Lower leg skin (tissue), 4 donors: ENCODE results near the gene PIP4P1. TPM values are rescaled to one million over a fixed set of nuclear protein-coding genes. Genes with fewer than 3 reads are reported as not detected.

Experiments
- DNase-seq, 2 donors: peaks; one replicate each; pipeline ENCODE4 v3.0.0-alpha.2; 2019; ENCODE audit warnings: low spot score in 2 of 2
- H3K4me3 ChIP-seq: fragments of 200-600 bp; sonication (generic); 2 replicates; pipeline ENCODE4 v1.5.1; 2017; ENCODE audit warnings: mild to moderate bottlenecking, low read depth; ENCODE audit not compliant: poor library complexity, severe bottlenecking
- POLR2A ChIP-seq, 2 donors: fragments of 450-650 bp; IDR thresholded peaks; one replicate each; pipeline ENCODE4 v1.6.1; 2016 to 2017; ENCODE audit warnings: antibody characterized with exemption in 2 of 2, mild to moderate bottlenecking in 1 of 2, moderate library complexity in 1 of 2
- WGBS, 2 donors: methylation state at CpG; one replicate each; pipeline ENCODE4 v1.1.5; 2018; 5-methylcytosine and 5-hydroxymethylcytosine counted together
- intact Hi-C: fragments of 100-400 bp; cut with DNase I; formaldehyde crosslinking; loops from one replicate; pipeline ENCODE4 v1.15.0; 2023; ENCODE audit warnings: low total_unique reads
- total RNA-seq, 4 donors: library from RNA; depleted of rRNA; stranded (reverse); fragments of >200 nt; gene quantifications; one replicate each; pipeline ENCODE4 v1.1.0, GENCODE V29; 2016
- TF ChIP-seq, protein P1 (sequence below), 3 donors: fragments of 450-650 bp; IDR thresholded peaks; one replicate each; pipeline ENCODE4 v1.5.1; 2016; ENCODE audit warnings: antibody characterized with exemption in 3 of 3, mild to moderate bottlenecking in 3 of 3, moderate library complexity in 2 of 3

PIP4P1 gene
- total RNA-seq, 4 donors from 2014 or later: 26.0 to 34.6 (median 27.6) TPM

- TF ChIP-seq, protein P1, sequence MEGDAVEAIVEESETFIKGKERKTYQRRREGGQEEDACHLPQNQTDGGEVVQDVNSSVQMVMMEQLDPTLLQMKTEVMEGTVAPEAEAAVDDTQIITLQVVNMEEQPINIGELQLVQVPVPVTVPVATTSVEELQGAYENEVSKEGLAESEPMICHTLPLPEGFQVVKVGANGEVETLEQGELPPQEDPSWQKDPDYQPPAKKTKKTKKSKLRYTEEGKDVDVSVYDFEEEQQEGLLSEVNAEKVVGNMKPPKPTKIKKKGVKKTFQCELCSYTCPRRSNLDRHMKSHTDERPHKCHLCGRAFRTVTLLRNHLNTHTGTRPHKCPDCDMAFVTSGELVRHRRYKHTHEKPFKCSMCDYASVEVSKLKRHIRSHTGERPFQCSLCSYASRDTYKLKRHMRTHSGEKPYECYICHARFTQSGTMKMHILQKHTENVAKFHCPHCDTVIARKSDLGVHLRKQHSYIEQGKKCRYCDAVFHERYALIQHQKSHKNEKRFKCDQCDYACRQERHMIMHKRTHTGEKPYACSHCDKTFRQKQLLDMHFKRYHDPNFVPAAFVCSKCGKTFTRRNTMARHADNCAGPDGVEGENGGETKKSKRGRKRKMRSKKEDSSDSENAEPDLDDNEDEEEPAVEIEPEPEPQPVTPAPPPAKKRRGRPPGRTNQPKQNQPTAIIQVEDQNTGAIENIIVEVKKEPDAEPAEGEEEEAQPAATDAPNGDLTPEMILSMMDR (IDR thresholded peaks at IDR 0.05): no peak
- TF ChIP-seq POLR2A (IDR thresholded peaks at IDR 0.05): no peak
- intact Hi-C loops: no loop called here
- DNase-seq: no peak
- 77 to 79% methylated on average over 5 of the region's 5 CpGs for WGBS, 2 donors
- H3K4me3 ChIP-seq: no peak overlapping the region
Measured at GRCh38 chr14:20428010-20428365, 33.2 kb downstream of the PIP4P1 start.

- TF ChIP-seq, protein P1 (IDR thresholded peaks at IDR 0.05): no peak
- no peak for TF ChIP-seq POLR2A (IDR thresholded peaks at IDR 0.05)
- intact Hi-C loops: no loop called here
- 59 to 64% methylated on average over 5 of the region's 5 CpGs for WGBS, 2 donors
- no peak overlapping the region for H3K4me3 ChIP-seq
- DNase-seq: no peak
Measured at GRCh38 chr14:20427231-20428009, 33.8 kb downstream of the PIP4P1 start.

GRCh38 chr14:20424851-20425250, 36.4 kb downstream of the PIP4P1 start:
- 32 to 44% methylated on average over 2 of the region's 2 CpGs for WGBS, 2 donors
- intact Hi-C loops: no loop called here
- TF ChIP-seq, protein P1 (IDR thresholded peaks at IDR 0.05): no peak
- TF ChIP-seq POLR2A (IDR thresholded peaks at IDR 0.05): no peak
- peak in 1 of 2 donors; percentile 23 for DNase-seq
- H3K4me3 ChIP-seq: no peak overlapping the region

- 63 to 73% methylated on average over 2 of the region's 2 CpGs for WGBS, 2 donors
- DNase-seq: no peak
Measured at GRCh38 chr14:20422886-20423285, 38.3 kb downstream of the PIP4P1 start.

GRCh38 chr14:20421267-20421666, 40.0 kb downstream of the PIP4P1 start:
- intact Hi-C loops: no loop called here
- DNase-seq: peak in 1 of 2 donors; percentile 13
- H3K4me3 ChIP-seq: no peak overlapping the region
- WGBS, 2 donors: 24 to 36% methylated on average over 2 of the region's 2 CpGs
- TF ChIP-seq POLR2A (IDR thresholded peaks at IDR 0.05): no peak
- TF ChIP-seq, protein P1 (IDR thresholded peaks at IDR 0.05): no peak

More at GRCh38 chr14:20422886-20423285, 38.3 kb downstream of the PIP4P1 start:
- intact Hi-C loops: no loop called here
- H3K4me3 ChIP-seq: no peak overlapping the region
- no peak for TF ChIP-seq POLR2A (IDR thresholded peaks at IDR 0.05)
- TF ChIP-seq, protein P1 (IDR thresholded peaks at IDR 0.05): no peak
